Gastroesophageal sphincter (tissue), 4 donors: ENCODE measurements around the gene KCNB1. TPM values are rescaled to one million over a fixed set of nuclear protein-coding genes. Genes with fewer than 3 reads are reported as not detected.

ENCODE experiments used
- ATAC-seq: fragments of 150-250 bp; one replicate; pipeline ENCODE4 v1.9.1; 2016; ENCODE audit warnings: mild to moderate bottlenecking, moderate library complexity
- H3K27ac ChIP-seq, 4 donors: fragments of 200-600 bp; sonication (generic) in 3 of 4; 1 replicate in 3 of 4; 2 replicates in 1 of 4; pipeline ENCODE4 v1.5.1; 2016 to 2019
- H3K27me3 ChIP-seq: fragments of 200-600 bp; sonication (generic); one replicate; pipeline ENCODE4 v1.5.1; 2019
- H3K36me3 ChIP-seq, 2 donors: fragments of 200-600 bp; sonication (generic); one replicate each; pipeline ENCODE4 v1.5.1; 2019; ENCODE audit warnings: control low read depth in 1 of 2
- H3K4me1 ChIP-seq, 3 donors: fragments of 200-600 bp; sonication (generic); 1 replicate in 2 of 3; 2 replicates in 1 of 3; pipeline ENCODE4 v1.5.1; 2016 to 2019; ENCODE audit warnings: control low read depth in 2 of 3
- H3K4me3 ChIP-seq, 2 donors: fragments of 200-600 bp; sonication (generic); one replicate each; pipeline ENCODE4 v1.5.1; 2019; ENCODE audit warnings: mild to moderate bottlenecking in 1 of 2, moderate library complexity in 1 of 2
- H3K9me3 ChIP-seq, 3 donors: fragments of 200-600 bp; sonication (generic); one replicate each; pipeline ENCODE4 v1.5.1; 2017 to 2019; ENCODE audit warnings: control low read depth in 2 of 3
- CTCF ChIP-seq, 4 experiments: fragments of 200-600 bp in 2 of 4; fragments of 450-650 bp in 2 of 4; sonication (generic) in 1 of 4; IDR thresholded peaks; one replicate each; pipeline ENCODE4 v1.5.1; 2017 to 2019; ENCODE audit warnings: antibody characterized with exemption in 4 of 4, mild to moderate bottlenecking in 2 of 4, moderate library complexity in 2 of 4
- EP300 ChIP-seq: sonication (generic); formaldehyde crosslinking; IDR thresholded peaks from one replicate; pipeline ENCODE4 v1.6.1; 2017; ENCODE audit warnings: antibody characterized with exemption, mild to moderate bottlenecking
- POLR2A ChIP-seq, 2 donors: fragments of 450-650 bp; IDR thresholded peaks; one replicate each; pipeline ENCODE4 v1.6.1; 2017; ENCODE audit warnings: antibody characterized with exemption in 2 of 2, mild to moderate bottlenecking in 2 of 2, moderate library complexity in 1 of 2
- POLR2AphosphoS5 ChIP-seq: sonication (generic); formaldehyde crosslinking; IDR thresholded peaks from one replicate; pipeline ENCODE4 v1.6.1; 2017; ENCODE audit warnings: antibody characterized with exemption
- WGBS, 2 donors: methylation state at CpG; one replicate each; pipeline ENCODE4 v1.1.5; 2018; ENCODE audit warnings: low coverage in 1 of 2; 5-methylcytosine and 5-hydroxymethylcytosine counted together
- total RNA-seq, 4 donors: library from RNA; depleted of rRNA; stranded (reverse); fragments of >200 nt; gene quantifications; one replicate each; pipeline ENCODE4 v1.1.0, GENCODE V29; 2016

The KCNB1 gene
- total RNA-seq, 4 donors from 2014 or later, result 26.3 to 44.1 (median 38.0) TPM

GRCh38 chr20:49398401-49399144 is 83.9 kb downstream of the KCNB1 start:
- Histone ChIP-seq H3K27ac (peak overlapping the region; percentile 90 to 92 (median 91)), H3K9me3 (no peaks in the 10 kb centered on the region), H3K36me3 (no peaks in the 10 kb centered on the region), H3K27me3 (no peaks in the 10 kb centered on the region), H3K4me1 (peaks cover 24 to 99% (median 35%) of the 10 kb centered on the region in 3 donors), H3K4me3 (no peak overlapping the region)
- TF ChIP-seq POLR2AphosphoS5 (no peak), POLR2A (IDR thresholded peaks at IDR 0.05) (no peak), EP300 (no peak), CTCF (IDR thresholded peaks at IDR 0.05) (no peak)
- WGBS, 2 donors, result 89% methylated on average over 4 of the region's 4 CpGs
- ATAC-seq, result no peak

GRCh38 chr20:49397525-49397924 is 84.9 kb downstream of the KCNB1 start:
- 41 to 43% methylated on average over 1 to 3 of the region's 6 CpGs for WGBS, 2 donors
- H3K4me1 ChIP-seq, result peaks cover 24 to 99% (median 33%) of the 10 kb centered on the region in 3 donors
- H3K27ac ChIP-seq, result peak overlapping the region; percentile 59 to 92 (median 90)
- TF ChIP-seq POLR2A (IDR thresholded peaks at IDR 0.05) (no peak), POLR2AphosphoS5 (peak; percentile 8)
- no peak overlapping the region for H3K4me3 ChIP-seq
- no peaks in the 10 kb centered on the region for H3K9me3 ChIP-seq
- H3K36me3 ChIP-seq, result no peaks in the 10 kb centered on the region
- H3K27me3 ChIP-seq, result no peaks in the 10 kb centered on the region
- no peak for ATAC-seq

- H3K4me3 ChIP-seq, result peak overlapping the region in 1 of 2 donors; percentile 31
- peak overlapping the region; percentile 76 to 92 (median 90) for H3K27ac ChIP-seq
- WGBS, 2 donors, result 77% methylated on average over 3 to 7 of the region's 7 CpGs
- TF ChIP-seq CTCF (IDR thresholded peaks at IDR 0.05) (peak in 3 of 4 experiments; percentile 7 to 21 (median 15)), EP300 (no peak)
- no peaks in the 10 kb centered on the region for H3K36me3 ChIP-seq
- H3K9me3 ChIP-seq, result no peaks in the 10 kb centered on the region
- H3K27me3 ChIP-seq, result no peaks in the 10 kb centered on the region
- no peak for ATAC-seq
- peaks cover 20 to 99% (median 21%) of the 10 kb centered on the region in 3 donors for H3K4me1 ChIP-seq
Measured at GRCh38 chr20:49396230-49396629, 86.2 kb downstream of the KCNB1 start.

- WGBS, 2 donors, result 49 to 82% methylated on average over 6 to 11 of the region's 11 CpGs
- Histone ChIP-seq H3K9me3 (no peaks in the 10 kb centered on the region), H3K27me3 (no peaks in the 10 kb centered on the region), H3K4me3 (peak overlapping the region in 1 of 2 donors; percentile 31), H3K4me1 (peaks cover 18 to 94% (median 18%) of the 10 kb centered on the region in 3 donors), H3K27ac (peak overlapping the region; percentile 76 to 92 (median 90)), H3K36me3 (no peaks in the 10 kb centered on the region)
- ATAC-seq, result no peak
- TF ChIP-seq POLR2A (IDR thresholded peaks at IDR 0.05) (no peak), CTCF (IDR thresholded peaks at IDR 0.05) (no peak), EP300 (no peak), POLR2AphosphoS5 (no peak)
Measured at GRCh38 chr20:49395659-49396058, 86.8 kb downstream of the KCNB1 start.

- peak; percentile 88 for ATAC-seq
- peak overlapping the region; percentile 89 to 92 (median 90) for H3K27ac ChIP-seq
- H3K9me3 ChIP-seq, result no peaks in the 10 kb centered on the region
- TF ChIP-seq POLR2A (IDR thresholded peaks at IDR 0.05) (no peak), POLR2AphosphoS5 (peak; percentile 94), EP300 (no peak)
- peaks cover 15 to 89% (median 17%) of the 10 kb centered on the region in 3 donors for H3K4me1 ChIP-seq
- WGBS, 2 donors, result 35% methylated on average over 8 of the region's 14 CpGs; no CpG with 5 or more reads in 1 of the 2 donors
- H3K4me3 ChIP-seq, result peak overlapping the region in 1 of 2 donors; percentile 31
- H3K27me3 ChIP-seq, result no peaks in the 10 kb centered on the region
- H3K36me3 ChIP-seq, result no peaks in the 10 kb centered on the region
Measured at GRCh38 chr20:49395183-49395582, 87.3 kb downstream of the KCNB1 start.

GRCh38 chr20:49394757-49395156 is 87.7 kb downstream of the KCNB1 start:
- no peaks in the 10 kb centered on the region for H3K27me3 ChIP-seq
- no peaks in the 10 kb centered on the region for H3K9me3 ChIP-seq
- ATAC-seq, result no peak
- H3K4me3 ChIP-seq, result no peak overlapping the region
- peaks cover 11 to 85% (median 16%) of the 10 kb centered on the region in 3 donors for H3K4me1 ChIP-seq
- WGBS, 2 donors, result 43 to 45% methylated on average over 3 to 8 of the region's 8 CpGs
- TF ChIP-seq POLR2AphosphoS5 (no peak), POLR2A (IDR thresholded peaks at IDR 0.05) (no peak), CTCF (IDR thresholded peaks at IDR 0.05) (no peak), EP300 (no peak)
- no peaks in the 10 kb centered on the region for H3K36me3 ChIP-seq
- peak overlapping the region; percentile 89 to 92 (median 90) for H3K27ac ChIP-seq
